GM23248 (cell line): Measurements from ENCODE around the gene TRAPPC2L. TPM values are rescaled to one million over a fixed set of nuclear protein-coding genes. Genes with fewer than 3 reads are reported as not detected.
A peak's percentile ranks its signal among the peaks of the same experiment; 100 is the strongest.

Source experiments
- DNase-seq: peaks from one replicate; pipeline ENCODE4 v3.0.0-alpha.2; 2015
- H2AFZ ChIP-seq: fragments of 200-600 bp; sonication (generic); 2 replicates; pipeline ENCODE4 v1.6.1; 2016; ENCODE audit warnings: antibody characterized with exemption
- H3F3A ChIP-seq: fragments of 200-600 bp; sonication (generic); 2 replicates; pipeline ENCODE4 v1.6.1; 2016; ENCODE audit warnings: mild to moderate bottlenecking, antibody characterized with exemption, mixed run types; ENCODE audit not compliant: insufficient read depth
- H3K27ac ChIP-seq: fragments of 200-600 bp; sonication (generic); 2 replicates; pipeline ENCODE4 v1.5.1; 2016; ENCODE audit warnings: mild to moderate bottlenecking
- H3K27me3 ChIP-seq: fragments of 200-600 bp; sonication (generic); replicated peaks from 2 replicates; pipeline ENCODE4 v1.6.1; 2016; ENCODE audit warnings: mild to moderate bottlenecking; ENCODE audit not compliant: insufficient read depth
- H3K36me3 ChIP-seq: fragments of 200-600 bp; sonication (generic); 2 replicates; pipeline ENCODE4 v1.6.1; 2016; ENCODE audit warnings: low read depth, mild to moderate bottlenecking
- H3K4me1 ChIP-seq: fragments of 200-600 bp; sonication (generic); 2 replicates; pipeline ENCODE4 v1.6.1; 2016; ENCODE audit warnings: mild to moderate bottlenecking; ENCODE audit not compliant: insufficient read depth
- H3K4me2 ChIP-seq: fragments of 200-600 bp; sonication (generic); one replicate; pipeline ENCODE4 v1.6.1; 2016; ENCODE audit warnings: mild to moderate bottlenecking; ENCODE audit not compliant: unreplicated experiment
- H3K4me3 ChIP-seq: fragments of 200-600 bp; sonication (generic); 2 replicates; pipeline ENCODE4 v1.5.1; 2016; ENCODE audit warnings: mild to moderate bottlenecking
- H3K79me2 ChIP-seq: fragments of 200-600 bp; sonication (generic); 2 replicates; pipeline ENCODE4 v1.6.1; 2016; ENCODE audit warnings: mild to moderate bottlenecking; ENCODE audit not compliant: insufficient read depth
- H3K9ac ChIP-seq: fragments of 200-600 bp; sonication (generic); 2 replicates; pipeline ENCODE4 v1.6.1; 2016; ENCODE audit warnings: mild to moderate bottlenecking
- H3K9me2 ChIP-seq: fragments of 200-600 bp; sonication (generic); 2 replicates; pipeline ENCODE4 v1.6.1; 2016; ENCODE audit warnings: mixed run types, mild to moderate bottlenecking, moderate library complexity; ENCODE audit not compliant: insufficient read depth
- H3K9me3 ChIP-seq: fragments of 200-600 bp; sonication (generic); one replicate; pipeline ENCODE4 v1.6.1; 2017; ENCODE audit warnings: low read depth
- H4K20me1 ChIP-seq: fragments of 200-600 bp; sonication (generic); 2 replicates; pipeline ENCODE4 v1.6.0; 2016; ENCODE audit not compliant: insufficient read depth
- EZH2 ChIP-seq: fragments of 200-600 bp; sonication (generic); IDR thresholded peaks from 2 replicates; pipeline ENCODE4 v1.6.1; 2018; ENCODE audit warnings: antibody characterized with exemption, mild to moderate bottlenecking; ENCODE audit not compliant: insufficient read depth, poor library complexity, severe bottlenecking
- EZH2phosphoT487 ChIP-seq: fragments of 200-600 bp; sonication (generic); IDR thresholded peaks from 2 replicates; pipeline ENCODE4 v1.6.1; 2018; ENCODE audit warnings: antibody characterized with exemption, moderate library complexity, mild to moderate bottlenecking, low read depth; ENCODE audit not compliant: insufficient read depth
- WGBS, 2 experiments: methylation state at CpG; one replicate each; pipeline ENCODE4 v1.1.6; 2015 to 2017; ENCODE audit warnings: low lambda C conversion rate in 2 of 2, low coverage in 1 of 2; ENCODE audit errors: missing lambda C conversion rate in 2 of 2; 5-methylcytosine and 5-hydroxymethylcytosine counted together
- in situ Hi-C: fragments of 300-500 bp; cut with MboI; formaldehyde crosslinking; loops from 2 replicates; pipeline ENCODE4 v1.15.0; 2020
- polyA plus RNA-seq: library from polyadenylated mRNA; unstranded; fragments of >200 nt; fragmentation: Nextera tagmentation; extraction: Ambion mirVana; gene quantifications from 2 replicates; pipeline ENCODE4 v1.2.1, GENCODE V29; 2016
- total RNA-seq: library from RNA; depleted of rRNA; stranded (reverse); fragments of >200 nt; shearing (Covaris generic); gene quantifications from 2 replicates; pipeline ENCODE4 v1.2.3, GENCODE V29; 2014; rRNA removed

The TRAPPC2L gene, protein sequence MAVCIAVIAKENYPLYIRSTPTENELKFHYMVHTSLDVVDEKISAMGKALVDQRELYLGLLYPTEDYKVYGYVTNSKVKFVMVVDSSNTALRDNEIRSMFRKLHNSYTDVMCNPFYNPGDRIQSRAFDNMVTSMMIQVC
- total RNA-seq = 18.7 and 20.4 TPM in 2 replicates
- 83.2 and 90.9 TPM in 2 replicates for polyA plus RNA-seq

DNA sequence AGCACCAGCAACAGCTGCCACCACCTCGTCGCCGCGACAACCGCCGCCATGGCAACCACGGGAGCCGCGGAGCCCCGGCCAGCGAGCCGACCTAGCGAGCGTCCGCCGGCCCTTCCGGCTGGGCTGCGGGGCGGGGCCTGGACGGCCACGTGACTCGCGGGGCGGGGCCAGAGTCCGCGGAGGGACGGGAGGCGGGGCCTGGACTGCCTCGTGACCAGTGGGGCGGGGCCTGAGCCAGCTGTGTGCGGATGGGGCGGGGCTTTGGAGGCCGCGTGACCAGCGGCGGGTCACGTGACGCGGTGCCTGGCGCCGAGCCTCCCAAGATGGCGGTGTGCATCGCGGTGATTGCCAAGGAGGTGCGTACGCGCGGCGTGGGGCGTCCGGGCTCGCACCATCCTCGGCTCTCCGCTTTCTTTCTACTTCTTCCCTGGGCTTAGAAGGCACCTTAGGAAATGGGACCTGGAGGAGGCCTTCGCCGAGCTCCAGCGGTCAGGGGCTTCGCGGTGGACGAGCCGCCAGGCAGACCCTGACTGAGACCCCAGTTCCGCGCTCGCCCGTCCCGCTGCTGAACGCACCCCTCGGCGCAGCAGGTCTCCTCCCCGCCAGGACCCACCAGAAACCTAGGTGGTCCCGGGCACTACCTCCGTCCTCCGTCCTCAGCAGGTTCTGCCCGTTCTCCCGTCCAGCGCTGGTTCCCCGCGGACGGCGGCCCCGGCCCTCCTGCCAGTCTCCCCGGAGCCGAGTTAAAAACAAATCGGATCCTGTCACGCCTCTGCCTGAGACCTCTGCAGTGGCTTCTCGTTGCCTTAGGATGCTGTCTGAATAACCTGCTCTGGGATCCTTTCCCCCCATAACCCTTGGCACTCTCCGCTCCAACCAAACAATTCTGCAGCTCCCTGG, at the start of gene TRAPPC2L, which contains the start of gene GALNS:
Gene TRAPPC2L, plus strand, starts transcription at position 300 of the 900 bp plus-strand sequence. Its CDS starts 24 bp downstream, at position 324.
Gene GALNS, minus strand, starts transcription at position 120 of the 900 bp plus-strand sequence. Its CDS starts 70 bp downstream, at position 50.
- Histone ChIP-seq H3K9ac (peak within 1 kb of the TSS; percentile 79), H3K9me2 (no peaks in the 10 kb centered on the region), H3K4me1 (peaks cover 8% of the 10 kb centered on the region; the same call in 1 of the 2 replicates), H3K79me2 (peaks cover 27% of the 10 kb centered on the region; the same call in 1 of the 2 replicates), H3K27ac (0 out of 2 replicates have a peak within 1 kb of the TSS, but pooled peaks have one; percentile 6), H2AFZ (peak within 1 kb of the TSS; percentile 89), H3K9me3 (no peaks in the 10 kb centered on the region), H3K4me3 (peak within 1 kb of the TSS; percentile 92), H3F3A (no peaks in the 10 kb centered on the region; the same call in 1 of the 2 replicates), H4K20me1 (no peaks in the 10 kb centered on the region), H3K27me3 (no peaks in the 10 kb centered on the region), H3K4me2 (peak within 1 kb of the TSS; percentile 91), H3K36me3 (no peaks in the 10 kb centered on the region)
- in situ Hi-C loops = no loop called here
- no peak for TF ChIP-seq EZH2
- no peak for TF ChIP-seq EZH2phosphoT487
- peak; percentile 100 for DNase-seq
- WGBS, 2 experiments = 1 to 2% methylated on average over 79 to 80 of the region's 87 CpGs

DNA sequence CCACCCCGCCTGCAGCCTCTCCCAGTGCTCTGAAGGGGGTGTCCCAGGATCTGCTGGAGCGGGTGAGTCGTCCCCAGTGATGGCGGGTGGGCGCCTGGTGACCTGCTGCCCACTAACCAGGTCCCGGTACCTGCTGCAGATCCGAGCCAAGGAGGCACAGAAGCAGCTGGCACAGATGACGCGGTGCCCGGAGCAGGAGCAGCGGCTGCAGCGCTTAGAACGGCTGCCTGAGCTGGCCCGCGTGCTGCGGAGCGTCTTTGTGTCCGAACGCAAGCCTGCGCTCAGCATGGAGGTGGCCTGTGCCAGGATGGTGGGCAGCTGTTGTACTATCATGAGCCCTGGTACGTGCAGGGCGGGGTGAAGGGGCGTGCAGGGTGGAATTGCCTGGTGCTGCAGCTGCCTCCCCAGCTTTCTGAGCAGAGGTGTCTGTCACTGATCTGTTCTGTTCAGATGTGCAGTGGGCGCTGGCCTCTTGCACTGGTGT, 49.7 kb upstream of the TRAPPC2L start:
- DNase-seq = no peak
- no peaks in the 10 kb centered on the region for H3K36me3 ChIP-seq
- TF ChIP-seq EZH2phosphoT487 = no peak
- no peak for TF ChIP-seq EZH2
- H3K27ac ChIP-seq = no peak overlapping the region
- H3K4me1 ChIP-seq = peaks cover 17% of the 10 kb centered on the region
- no peak overlapping the region for H2AFZ ChIP-seq
- WGBS, 2 experiments = 92 to 93% methylated on average over 17 to 24 of the region's 24 CpGs
- no peak overlapping the region for H3K4me3 ChIP-seq
- no peak overlapping the region for H3K4me2 ChIP-seq
- in situ Hi-C loops = no loop called here
- no peaks in the 10 kb centered on the region for H4K20me1 ChIP-seq
- no peaks in the 10 kb centered on the region for H3K9me3 ChIP-seq
- H3K9ac ChIP-seq = no peak overlapping the region
- no peaks in the 10 kb centered on the region for H3K9me2 ChIP-seq
- H3K79me2 ChIP-seq = peaks cover 29% of the 10 kb centered on the region
- H3K27me3 ChIP-seq = no peaks in the 10 kb centered on the region
- no peaks in the 10 kb centered on the region; the same call in 1 of the 2 replicates for H3F3A ChIP-seq

DNA sequence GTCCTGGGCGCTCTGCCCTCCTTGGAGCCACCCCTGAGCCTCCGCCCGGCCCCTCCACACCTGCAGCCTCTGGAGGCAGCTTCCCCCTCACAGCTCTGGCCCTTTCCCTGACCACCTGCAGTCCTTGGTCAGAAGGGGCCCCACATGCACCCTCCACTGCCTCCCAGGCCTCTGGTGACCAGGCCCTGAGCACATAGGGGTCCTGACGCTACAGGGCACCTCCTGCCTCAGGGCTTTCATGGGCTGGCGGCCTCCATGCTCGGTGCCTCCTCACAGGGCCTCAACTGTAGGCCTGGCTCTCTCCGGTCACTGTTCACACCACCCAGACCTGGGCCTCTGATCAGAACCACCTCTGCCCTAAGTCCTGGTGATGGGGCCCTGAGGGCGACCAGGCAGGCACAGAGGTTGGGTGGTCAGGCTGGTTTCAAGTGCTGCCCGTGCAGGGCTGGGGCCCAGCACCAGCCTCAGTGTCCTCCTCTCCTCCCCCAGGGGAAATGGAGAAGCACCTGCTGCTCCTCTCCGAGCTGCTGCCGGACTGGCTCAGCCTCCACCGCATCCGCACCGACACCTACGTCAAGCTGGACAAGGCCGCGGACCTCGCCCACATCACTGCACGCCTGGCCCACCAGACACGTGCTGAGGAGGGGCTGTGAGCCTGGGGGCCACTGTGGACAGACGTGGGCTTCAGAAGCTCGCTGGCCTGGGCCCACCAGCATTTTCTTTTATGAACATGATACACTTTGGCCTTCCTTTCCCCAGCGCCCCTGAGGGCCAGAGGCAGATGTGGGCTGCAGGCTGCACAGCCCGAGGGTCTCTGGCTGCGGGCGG, 49.1 kb upstream of the TRAPPC2L start:
- H3K9me2 ChIP-seq = no peaks in the 10 kb centered on the region
- H4K20me1 ChIP-seq = no peaks in the 10 kb centered on the region
- H3K79me2 ChIP-seq = peaks cover 29% of the 10 kb centered on the region
- H3F3A ChIP-seq = no peaks in the 10 kb centered on the region; the same call in 1 of the 2 replicates
- 92% methylated on average over 25 to 26 of the region's 26 CpGs for WGBS, 2 experiments
- H3K4me2 ChIP-seq = no peak overlapping the region
- in situ Hi-C loops = no loop called here
- DNase-seq = no peak
- H3K9me3 ChIP-seq = no peaks in the 10 kb centered on the region
- no peak overlapping the region for H3K9ac ChIP-seq
- no peak for TF ChIP-seq EZH2
- no peak for TF ChIP-seq EZH2phosphoT487
- H2AFZ ChIP-seq = no peak overlapping the region
- H3K36me3 ChIP-seq = no peaks in the 10 kb centered on the region
- peaks cover 17% of the 10 kb centered on the region for H3K4me1 ChIP-seq
- H3K27ac ChIP-seq = no peak overlapping the region
- H3K27me3 ChIP-seq = no peaks in the 10 kb centered on the region
- no peak overlapping the region for H3K4me3 ChIP-seq
